NB4 (cell line): ENCODE measurements around the gene ZFAND6.

Experiments used
- DNase-seq: peaks from one replicate; pipeline ENCODE4 v3.0.0; 2010; ENCODE audit warnings: low read depth
- H3K4me3 ChIP-seq: one replicate; pipeline ENCODE4 v1.5.1; 2011; ENCODE audit warnings: mild to moderate bottlenecking, low read depth, low read length, moderate library complexity
- MYC ChIP-seq: IDR thresholded peaks from 2 replicates; pipeline ENCODE4 v1.6.1; 2011; ENCODE audit warnings: low read depth, low read length
- POLR2A ChIP-seq: IDR thresholded peaks from 2 replicates; pipeline ENCODE4 v1.6.1; 2011; ENCODE audit warnings: mild to moderate bottlenecking; ENCODE audit not compliant: insufficient read length; ENCODE audit errors: extremely low read depth
- TF ChIP-seq, protein P1 (sequence below): IDR thresholded peaks from 2 replicates; pipeline ENCODE4 v1.6.1; 2011; ENCODE audit warnings: low read depth, low read length
- TF ChIP-seq, protein P2 (sequence below): IDR thresholded peaks from one replicate; pipeline ENCODE4 v1.5.1; 2012; ENCODE audit warnings: low read depth, low read length

ZFAND6 gene

DNA sequence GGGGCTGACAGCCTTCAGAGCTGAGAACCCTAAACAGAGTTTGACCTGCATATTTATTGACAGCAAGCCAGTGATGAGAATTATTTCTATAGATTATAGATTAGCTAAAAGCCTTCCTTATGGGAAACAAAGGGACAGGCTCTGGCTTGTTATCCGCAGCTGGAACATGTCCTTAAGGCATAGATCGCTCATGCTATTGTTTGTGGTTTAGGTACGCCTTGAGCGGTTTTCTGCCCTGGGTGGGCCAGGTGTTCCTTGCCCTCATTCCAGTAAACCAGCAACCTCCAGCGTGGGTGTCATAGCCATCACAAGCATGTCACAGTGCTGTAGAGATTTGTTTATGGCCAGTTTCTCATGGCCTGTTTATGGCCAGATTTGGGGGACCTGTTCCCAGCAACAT is 83.2 kb downstream of the ZFAND6 start:
- TF ChIP-seq, protein P1, sequence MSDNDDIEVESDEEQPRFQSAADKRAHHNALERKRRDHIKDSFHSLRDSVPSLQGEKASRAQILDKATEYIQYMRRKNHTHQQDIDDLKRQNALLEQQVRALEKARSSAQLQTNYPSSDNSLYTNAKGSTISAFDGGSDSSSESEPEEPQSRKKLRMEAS: no peak
- TF ChIP-seq POLR2A (no peak), MYC (no peak)
- TF ChIP-seq, protein P2, sequence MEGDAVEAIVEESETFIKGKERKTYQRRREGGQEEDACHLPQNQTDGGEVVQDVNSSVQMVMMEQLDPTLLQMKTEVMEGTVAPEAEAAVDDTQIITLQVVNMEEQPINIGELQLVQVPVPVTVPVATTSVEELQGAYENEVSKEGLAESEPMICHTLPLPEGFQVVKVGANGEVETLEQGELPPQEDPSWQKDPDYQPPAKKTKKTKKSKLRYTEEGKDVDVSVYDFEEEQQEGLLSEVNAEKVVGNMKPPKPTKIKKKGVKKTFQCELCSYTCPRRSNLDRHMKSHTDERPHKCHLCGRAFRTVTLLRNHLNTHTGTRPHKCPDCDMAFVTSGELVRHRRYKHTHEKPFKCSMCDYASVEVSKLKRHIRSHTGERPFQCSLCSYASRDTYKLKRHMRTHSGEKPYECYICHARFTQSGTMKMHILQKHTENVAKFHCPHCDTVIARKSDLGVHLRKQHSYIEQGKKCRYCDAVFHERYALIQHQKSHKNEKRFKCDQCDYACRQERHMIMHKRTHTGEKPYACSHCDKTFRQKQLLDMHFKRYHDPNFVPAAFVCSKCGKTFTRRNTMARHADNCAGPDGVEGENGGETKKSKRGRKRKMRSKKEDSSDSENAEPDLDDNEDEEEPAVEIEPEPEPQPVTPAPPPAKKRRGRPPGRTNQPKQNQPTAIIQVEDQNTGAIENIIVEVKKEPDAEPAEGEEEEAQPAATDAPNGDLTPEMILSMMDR: no peak
- H3K4me3 ChIP-seq: no peak overlapping the region
- no peak for DNase-seq

DNA sequence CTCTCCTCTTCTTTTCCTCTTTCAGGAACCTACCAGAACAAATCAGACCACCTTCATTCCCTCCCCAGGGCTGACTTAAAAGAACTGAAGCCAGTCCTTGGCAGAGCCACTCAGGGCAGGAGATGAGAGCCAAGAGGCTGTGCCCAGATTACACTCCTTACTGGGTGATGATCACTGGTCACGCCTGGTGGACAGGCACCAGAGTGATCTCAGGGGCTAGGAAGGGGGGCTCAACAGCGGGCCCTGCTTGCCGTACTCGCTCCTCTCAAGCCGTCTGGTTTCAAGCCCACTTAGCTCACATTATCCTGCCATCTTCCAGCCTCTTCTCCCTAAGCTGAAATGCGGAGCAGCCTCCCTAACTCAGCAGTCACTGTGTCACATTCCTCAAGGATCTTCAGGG is 91.7 kb downstream of the ZFAND6 start:
- TF ChIP-seq MYC (no peak), POLR2A (no peak)
- TF ChIP-seq, protein P1: no peak
- TF ChIP-seq, protein P2: no peak
- DNase-seq: no peak
- H3K4me3 ChIP-seq: no peak overlapping the region

DNA sequence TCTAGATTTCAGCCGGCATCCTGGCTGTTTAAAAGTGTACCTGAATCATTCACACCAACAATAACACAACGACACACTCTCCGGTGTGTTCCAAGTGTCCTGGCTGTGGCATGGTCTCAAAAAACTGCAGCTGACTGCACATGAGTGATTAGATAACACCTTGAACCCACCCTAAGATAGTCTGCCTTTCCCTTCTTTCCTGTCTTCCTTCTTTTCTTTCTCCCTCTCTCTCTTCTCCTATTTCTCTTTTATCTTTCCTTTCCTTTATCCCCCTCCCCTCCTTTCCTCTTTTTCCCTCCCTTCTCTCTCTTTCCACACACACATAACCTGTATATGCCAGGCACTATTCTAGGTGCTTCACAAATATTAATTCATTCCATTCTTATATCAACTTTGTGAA is 92.1 kb downstream of the ZFAND6 start:
- H3K4me3 ChIP-seq: no peak overlapping the region
- TF ChIP-seq, protein P2: no peak
- TF ChIP-seq, protein P1: no peak
- no peak for TF ChIP-seq MYC
- TF ChIP-seq POLR2A: no peak

DNA sequence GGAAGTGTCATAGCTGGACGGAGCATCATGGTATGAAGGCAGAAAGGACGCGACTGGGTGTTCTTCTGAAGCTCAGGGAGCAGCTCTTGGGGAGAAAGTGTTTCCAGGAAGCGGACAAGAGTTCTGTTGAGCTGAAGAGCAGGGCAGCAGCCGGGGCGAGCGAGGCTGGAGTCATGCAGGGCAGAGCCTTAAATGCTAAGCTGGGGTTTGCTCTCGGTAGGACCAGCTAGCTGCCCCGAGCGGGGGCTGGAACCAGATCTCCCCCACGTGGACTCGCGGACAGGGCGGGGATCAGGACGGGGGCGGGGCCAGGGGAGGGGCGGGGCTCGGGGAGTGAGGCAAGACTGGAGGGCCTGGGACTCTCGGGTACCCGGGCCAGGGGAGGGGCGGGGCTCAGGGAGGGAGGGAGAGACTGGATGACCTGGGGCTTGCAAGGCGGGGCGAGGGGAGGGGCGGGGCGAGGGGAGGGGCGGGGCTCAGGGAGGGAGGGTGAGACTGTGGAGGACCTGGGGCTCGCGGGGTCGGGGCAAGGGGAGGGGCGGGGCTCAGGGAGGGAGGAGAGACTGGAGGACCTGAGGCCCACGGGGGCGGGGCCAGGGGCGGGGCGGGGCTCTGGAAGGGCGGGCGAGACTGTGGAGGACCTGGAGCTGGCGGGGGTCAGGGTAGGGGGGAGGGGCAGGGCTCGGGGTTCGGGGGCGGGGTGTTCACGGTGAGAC is 92.9 kb downstream of the ZFAND6 start:
- DNase-seq: peak; percentile 97
- H3K4me3 ChIP-seq: peak overlapping the region; percentile 82
- peak; percentile 27 for TF ChIP-seq POLR2A
- TF ChIP-seq, protein P1: peak; percentile 70
- TF ChIP-seq, protein P2: no peak
- TF ChIP-seq MYC: no peak

More for the DNA sequence above, 92.1 kb downstream of the ZFAND6 start:
- no peak for DNase-seq

DNA sequence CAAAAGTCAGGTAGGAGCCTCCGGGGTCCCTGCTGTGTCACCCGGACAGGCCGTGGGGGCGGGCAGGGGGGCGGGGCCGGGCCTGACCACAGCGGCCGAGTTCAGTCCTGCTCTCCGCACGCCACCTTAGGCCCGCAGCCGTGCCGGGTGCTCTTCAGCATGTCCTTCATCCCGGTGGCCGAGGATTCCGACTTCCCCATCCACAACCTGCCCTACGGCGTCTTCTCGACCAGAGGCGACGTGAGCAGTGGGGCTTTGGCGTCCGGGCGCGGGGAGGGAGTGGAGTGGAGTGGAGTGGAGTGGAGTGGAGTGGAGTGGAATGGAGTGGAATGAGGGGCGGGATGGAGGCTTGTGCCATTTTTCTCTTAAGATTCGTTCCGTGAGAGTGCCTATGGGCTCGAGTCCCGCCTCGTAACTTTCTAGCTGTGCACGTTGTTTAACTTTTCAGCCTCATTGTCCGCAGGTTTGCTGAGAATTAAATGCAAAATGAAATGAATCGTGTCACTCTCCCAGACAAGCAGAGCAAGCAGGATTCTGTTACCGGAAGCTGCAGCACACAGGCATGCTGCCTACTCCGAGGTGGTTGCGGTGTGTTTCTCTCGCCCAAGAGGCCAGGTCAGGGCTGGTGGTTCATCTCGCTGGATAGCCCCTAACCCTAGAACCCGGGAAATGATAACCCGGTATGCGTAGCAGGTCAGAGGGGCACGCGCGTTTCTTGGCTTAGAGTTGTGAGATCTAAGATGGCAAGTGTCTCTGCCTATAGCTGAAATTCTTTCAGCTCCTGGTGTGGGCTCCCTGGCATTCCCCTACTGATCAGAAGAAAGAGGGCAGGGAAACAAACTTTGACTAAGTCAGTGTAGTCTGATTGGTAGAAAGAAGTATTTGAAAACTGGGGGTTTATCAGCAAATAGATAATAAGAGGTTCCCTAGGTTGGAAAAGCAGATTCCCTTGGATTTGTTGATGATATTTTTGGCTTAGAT is 93.7 kb downstream of the ZFAND6 start, which contains the start of gene FAH:
Gene FAH, plus strand, starts transcription at position 104 of the 981 bp plus-strand sequence. Its CDS starts 56 bp downstream, at position 160.
- DNase-seq: peak; percentile 72
- TF ChIP-seq POLR2A: no peak
- TF ChIP-seq, protein P1: peak; percentile 28; the same call in 1 of the 2 replicates
- peak; percentile 16; the same call in 1 of the 2 replicates for TF ChIP-seq MYC
- peak within 1 kb of the TSS; percentile 82 for H3K4me3 ChIP-seq
